OCI-LY3 (cell line): ENCODE results near the gene ASXL1.

Experiments
- CTCF ChIP-seq: fragments of 200-600, 300-600 bp; sonication (generic); IDR thresholded peaks from 2 replicates; pipeline ENCODE4 v1.5.1; 2014; ENCODE audit warnings: antibody characterized with exemption, low read length, low read depth
- EZH2phosphoT487 ChIP-seq: fragments of 200-600 bp; shearing (Covaris generic); IDR thresholded peaks from 2 replicates; pipeline ENCODE4 v1.6.1; 2018; ENCODE audit warnings: antibody characterized with exemption, mixed run types, low read depth

- TF ChIP-seq EZH2phosphoT487 (no peak), CTCF (no peak)
Observed at GRCh38 chr20:32312718-32313424, 45.3 kb upstream of the ASXL1 start.
